Right renal cortex interstitium (tissue), 3 donors: Measurements from ENCODE around the gene CGA. TPM values are rescaled to one million over a fixed set of nuclear protein-coding genes. Genes with fewer than 3 reads are reported as not detected.

Source experiments
- polyA plus RNA-seq, 3 donors: library from polyadenylated mRNA; unstranded; fragments of 120-200 nt; gene quantifications; one replicate each; pipeline ENCODE4 v1.2.1, GENCODE V29; 2013; ENCODE audit not compliant: insufficient read length in 3 of 3

CGA gene
- polyA plus RNA-seq, 3 donors, result 0.53 to 0.59 TPM; not detected in 1

Other genes with a start within 250 kb of the CGA start
- 1 to 10 TPM in 1 of 3 donors, under 1 TPM in 2; 0.43 to 1.0 (median 0.85) TPM for gene HTR1E, start 157.6 kb downstream of the CGA start, polyA plus RNA-seq
- gene ZNF292, start 60.5 kb upstream of the CGA start, polyA plus RNA-seq, result 10 to 100 TPM; 42.0 to 46.2 (median 43.2) TPM
- 10 to 100 TPM; 17.0 to 18.9 (median 18.7) TPM for gene SMIM8, start 227.5 kb upstream of the CGA start, polyA plus RNA-seq
- gene GJB7, start 234.2 kb upstream of the CGA start, polyA plus RNA-seq, result under 1 TPM in 2 of 3 donors, not detected in 1; 0.16 to 0.24 TPM
- gene C6orf163, start 249.7 kb upstream of the CGA start, polyA plus RNA-seq, result 1 to 10 TPM; 2.7 to 3.5 (median 3.3) TPM